T-helper 9 cell (primary cell): ENCODE measurements around the gene DR1.

Experiments used
- DNase-seq: peaks from one replicate; pipeline ENCODE4 v3.0.0-alpha.2; 2020

DR1 gene

DNA sequence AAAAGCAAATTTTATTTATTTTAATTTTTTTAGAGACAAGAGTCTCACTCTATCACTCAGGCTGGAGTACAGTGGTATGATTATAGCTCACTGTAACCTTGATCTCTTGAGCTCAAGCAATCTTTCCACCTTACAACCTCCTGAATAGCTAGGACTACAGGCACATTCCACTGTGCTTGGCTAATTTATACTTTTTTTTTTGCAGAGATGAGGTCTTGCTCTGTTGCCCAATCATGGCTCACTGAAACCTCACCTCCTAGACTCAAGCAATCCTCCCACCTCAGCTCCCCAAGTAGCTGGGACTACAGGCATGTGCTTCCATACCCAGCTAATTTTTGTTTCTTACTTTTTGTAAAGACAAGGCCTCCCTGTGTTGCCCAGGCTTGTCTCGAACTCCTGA lies 49.5 kb downstream of the DR1 start:
- no peak for DNase-seq

DNA sequence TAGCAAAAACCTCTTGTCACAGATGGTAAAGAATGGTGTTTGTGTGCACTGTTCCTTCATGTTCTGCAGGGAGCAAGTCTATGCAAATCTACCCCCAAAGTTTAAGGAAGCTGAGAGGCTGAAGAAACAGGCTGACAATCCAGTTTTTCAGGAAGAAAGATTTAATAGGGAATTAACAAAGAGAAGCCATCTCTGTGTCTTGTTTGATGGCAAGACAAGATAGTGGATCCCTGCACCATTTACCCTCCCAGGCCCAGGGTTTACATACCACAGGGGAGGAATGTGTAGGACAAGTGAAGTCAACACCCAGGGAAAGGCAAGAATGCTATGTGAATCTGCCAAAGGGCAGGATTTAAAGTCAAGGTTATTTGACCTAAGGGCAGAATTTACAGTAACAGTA lies 54.1 kb downstream of the DR1 start:
- DNase-seq, result no peak

DNA sequence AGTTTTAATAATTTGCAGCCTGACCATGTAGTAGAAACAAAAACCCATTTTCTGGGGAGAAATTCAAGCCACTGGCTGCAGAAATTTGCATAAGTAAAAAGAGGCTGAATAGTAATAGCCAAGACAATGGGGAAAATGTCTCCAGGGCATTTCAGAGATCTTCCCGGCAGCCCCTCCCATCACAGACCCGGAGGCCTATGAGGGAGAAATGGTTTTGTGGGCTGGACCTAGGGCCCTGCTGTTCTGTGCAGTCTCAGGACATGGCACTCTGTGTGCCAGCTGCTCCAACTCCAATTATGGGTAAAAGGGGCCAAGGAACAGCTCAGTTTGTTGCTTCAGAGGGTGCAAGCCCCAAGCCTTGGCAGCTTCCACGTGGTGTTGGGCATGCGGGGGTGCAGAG lies 62.5 kb downstream of the DR1 start:
- no peak for DNase-seq

DNA sequence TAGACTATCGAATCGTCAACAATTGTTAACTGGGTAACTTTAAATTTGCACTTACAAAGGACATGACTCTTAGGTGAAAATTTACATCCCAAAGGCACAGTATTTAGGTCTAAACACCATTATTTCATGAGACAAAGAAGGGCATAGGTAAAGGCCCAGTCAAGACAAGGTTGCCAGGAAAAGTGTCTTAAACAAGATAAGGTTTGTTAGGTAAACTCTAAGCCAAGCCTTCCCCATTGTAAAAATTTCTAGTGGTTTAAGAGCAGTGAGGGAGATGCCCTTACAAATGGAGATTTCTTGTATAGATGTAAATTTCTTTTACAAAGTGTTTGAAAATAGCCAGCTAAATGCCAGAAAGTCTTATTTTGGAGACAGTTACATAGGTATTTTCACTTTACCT lies 65.3 kb downstream of the DR1 start:
- DNase-seq, result no peak

DNA sequence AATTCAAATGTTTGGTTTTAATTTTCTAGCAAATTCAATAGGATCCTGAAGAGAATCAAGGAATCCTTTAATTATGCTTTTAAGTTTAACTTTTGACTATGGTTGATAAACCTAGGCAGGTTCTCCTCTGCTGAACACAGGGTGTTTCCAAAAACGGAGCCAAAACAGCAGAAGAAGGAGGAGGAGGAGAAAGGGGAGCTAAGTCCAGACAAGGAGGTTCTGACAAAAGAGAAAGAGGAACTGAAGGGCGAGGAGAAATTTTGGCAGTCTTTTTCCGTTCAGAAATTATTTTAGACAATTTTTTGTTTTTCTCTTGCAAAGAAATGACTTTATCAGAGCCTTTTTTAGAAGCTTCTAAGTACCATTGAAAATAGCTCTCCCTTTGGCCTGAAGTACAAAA lies 69.0 kb downstream of the DR1 start:
- DNase-seq, result no peak

DNA sequence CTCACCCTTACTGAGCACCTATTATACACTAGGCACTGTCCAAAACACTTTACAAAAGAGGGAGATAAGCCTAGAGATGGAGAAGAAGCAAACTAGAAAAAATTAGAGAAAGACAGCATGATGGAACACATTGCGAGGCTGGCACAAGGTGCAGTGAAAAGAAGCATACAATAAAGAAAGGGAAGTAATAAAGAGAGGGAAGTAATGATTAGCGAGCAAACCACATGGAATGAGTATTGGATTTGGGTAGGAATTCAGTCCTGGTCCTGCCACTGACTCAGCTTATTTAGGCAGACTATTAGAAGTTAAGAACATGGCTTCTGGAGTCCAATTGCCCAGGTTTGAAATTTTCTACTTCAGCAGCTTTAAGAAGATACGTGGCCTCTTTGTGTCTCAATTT lies 69.6 kb downstream of the DR1 start:
- DNase-seq, result no peak

DNA sequence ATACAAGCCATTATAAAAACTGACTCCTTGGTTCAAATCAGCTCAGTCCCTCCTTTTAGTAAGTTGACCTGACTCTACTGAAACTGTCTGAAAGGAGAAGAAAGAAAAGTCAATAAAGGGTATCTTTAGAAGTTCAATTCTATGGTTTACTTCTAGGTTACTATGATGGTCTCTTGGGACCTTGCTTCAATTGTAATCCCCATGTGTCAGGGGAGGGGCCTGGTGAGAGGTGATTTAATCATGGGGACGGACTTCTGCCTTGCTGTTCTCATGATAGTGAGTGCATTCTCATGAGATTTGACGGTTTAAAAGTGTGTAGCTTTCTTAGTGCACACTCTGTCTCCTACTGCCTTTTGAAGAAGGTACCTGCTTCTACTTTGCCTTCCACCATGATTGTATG lies 70.5 kb downstream of the DR1 start:
- no peak for DNase-seq
